ENCODE measurements around the gene GFOD1. TPM values are rescaled to one million over a fixed set of nuclear protein-coding genes. Genes with fewer than 3 reads are reported as not detected.

The GFOD1 gene
- total RNA-seq, 1 experiment from 2014 or later, result 6.1 TPM

DNA sequence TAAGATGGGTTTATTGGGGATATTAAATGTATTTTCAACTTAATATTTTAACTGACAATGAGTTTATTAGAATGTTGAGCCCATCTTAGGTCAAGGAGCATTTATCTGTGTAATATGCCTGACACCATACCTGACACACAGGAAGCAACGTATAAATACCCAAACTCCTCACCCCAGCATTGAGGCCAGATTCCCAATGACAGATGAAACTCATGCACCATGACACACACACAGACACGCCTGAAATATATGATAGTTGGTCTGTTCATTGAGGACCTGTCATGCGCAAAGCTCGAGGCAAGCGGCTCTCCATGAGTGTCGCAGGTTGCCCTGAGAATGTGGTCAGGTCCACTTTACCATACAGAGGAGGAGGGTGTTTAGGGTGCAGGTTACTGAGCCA is 64.1 kb downstream of the GFOD1 start:
- H2AFZ ChIP-seq (ENCODE audit: low read length), result no peak overlapping the region
- H3K4me1 ChIP-seq (ENCODE audit: insufficient read depth, low read length), result peaks cover 31% of the 10 kb centered on the region; the same call in 1 of the 2 replicates
- H4K8ac ChIP-seq (replicated peaks; ENCODE audit: insufficient read length, low read depth, low read length), result no peak overlapping the region
- no peak overlapping the region for H2BK20ac ChIP-seq (ENCODE audit: low read depth, low read length, poor library complexity, severe bottlenecking)
- no peaks in the 10 kb centered on the region; the same call in 1 of the 2 replicates for H3K79me2 ChIP-seq (ENCODE audit: insufficient read depth, low read length)
- no peaks in the 10 kb centered on the region for H3K9me3 ChIP-seq (ENCODE audit: control insufficient read depth, low read depth, low read length)
- Mint-ChIP-seq H3K4me3 (no peak overlapping the region), H3K4me1 (peaks cover 59 to 75% of the 10 kb centered on the region in 2 experiments), H3K9me3 (no peaks in the 10 kb centered on the region), H3K27ac (peak overlapping the region; percentile 94 to 99 (median 98)), H3K27me3 (ENCODE audit: low read depth) (no peaks in the 10 kb centered on the region), H3K36me3 (ENCODE audit: insufficient read depth in 1 of 3, low read depth in 3 of 3) (peaks cover 0 to 1% (median 0%) of the 10 kb centered on the region in 3 experiments; a peak in 1 of 7 replicates)
- no peak overlapping the region for H3K9ac ChIP-seq (ENCODE audit: extremely low read depth, insufficient read length, low read length)
- H3K4me2 ChIP-seq (ENCODE audit: insufficient read depth, insufficient read length, low read length), result no peak overlapping the region
- peak overlapping the region; percentile 38 for H2AK5ac ChIP-seq (ENCODE audit: insufficient read length, low read length)
- no peak overlapping the region for H3K14ac ChIP-seq (ENCODE audit: insufficient read depth, low read length)
- no peak overlapping the region for H3K23ac ChIP-seq (ENCODE audit: insufficient read length, low read depth, low read length)
- H4K20me1 ChIP-seq (ENCODE audit: control insufficient read depth, insufficient read depth, insufficient read length), result no peaks in the 10 kb centered on the region
- H3K56ac ChIP-seq (ENCODE audit: insufficient read length, low read depth, low read length), result no peak overlapping the region
- peak overlapping the region; percentile 98 for H3K27ac ChIP-seq (ENCODE audit: insufficient read length, low read depth, low read length)
- no peak overlapping the region for H4K91ac ChIP-seq (ENCODE audit: insufficient read length, low read depth, low read length)
- peak overlapping the region; percentile 99 for H2BK12ac ChIP-seq (ENCODE audit: insufficient read length, low read depth, low read length)
- H4K5ac ChIP-seq (ENCODE audit: insufficient read length, low read depth, low read length), result peak overlapping the region; percentile 7
- peak overlapping the region; percentile 52 for H3K18ac ChIP-seq (ENCODE audit: insufficient read length, low read depth, low read length)
- H2BK120ac ChIP-seq (ENCODE audit: low read depth, low read length, poor library complexity, severe bottlenecking), result no peak overlapping the region
- H3K23me2 ChIP-seq (ENCODE audit: insufficient read length, low read depth, low read length, poor library complexity, severe bottlenecking), result no peaks in the 10 kb centered on the region
- TF ChIP-seq, protein P1, sequence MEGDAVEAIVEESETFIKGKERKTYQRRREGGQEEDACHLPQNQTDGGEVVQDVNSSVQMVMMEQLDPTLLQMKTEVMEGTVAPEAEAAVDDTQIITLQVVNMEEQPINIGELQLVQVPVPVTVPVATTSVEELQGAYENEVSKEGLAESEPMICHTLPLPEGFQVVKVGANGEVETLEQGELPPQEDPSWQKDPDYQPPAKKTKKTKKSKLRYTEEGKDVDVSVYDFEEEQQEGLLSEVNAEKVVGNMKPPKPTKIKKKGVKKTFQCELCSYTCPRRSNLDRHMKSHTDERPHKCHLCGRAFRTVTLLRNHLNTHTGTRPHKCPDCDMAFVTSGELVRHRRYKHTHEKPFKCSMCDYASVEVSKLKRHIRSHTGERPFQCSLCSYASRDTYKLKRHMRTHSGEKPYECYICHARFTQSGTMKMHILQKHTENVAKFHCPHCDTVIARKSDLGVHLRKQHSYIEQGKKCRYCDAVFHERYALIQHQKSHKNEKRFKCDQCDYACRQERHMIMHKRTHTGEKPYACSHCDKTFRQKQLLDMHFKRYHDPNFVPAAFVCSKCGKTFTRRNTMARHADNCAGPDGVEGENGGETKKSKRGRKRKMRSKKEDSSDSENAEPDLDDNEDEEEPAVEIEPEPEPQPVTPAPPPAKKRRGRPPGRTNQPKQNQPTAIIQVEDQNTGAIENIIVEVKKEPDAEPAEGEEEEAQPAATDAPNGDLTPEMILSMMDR (conservative IDR thresholded peaks at IDR 0.05), result no peak
- no peak overlapping the region for H2BK15ac ChIP-seq (ENCODE audit: low read depth, low read length)
- H3T11ph ChIP-seq (ENCODE audit: low read length), result no peak overlapping the region
- H3K27me3 ChIP-seq (ENCODE audit: insufficient read depth, low read length), result no peaks in the 10 kb centered on the region
- WGBS (ENCODE audit: extremely low coverage, insufficient read length, low lambda C conversion rate), result no CpG with 5 or more reads among the region's 6 CpGs
- H2BK5ac ChIP-seq (ENCODE audit: insufficient read length, low read length), result peak overlapping the region; percentile 64
- H3K79me1 ChIP-seq (ENCODE audit: insufficient read depth, low read depth, low read length, poor library complexity, severe bottlenecking), result no peaks in the 10 kb centered on the region
- DNase-seq, result peak; percentile 26
- H3K4ac ChIP-seq (ENCODE audit: low read depth, low read length), result no peak overlapping the region
